Measurements from ENCODE around the gene KCNK16.
"Not testable (repeated sequence)": the region's sequence is repeated elsewhere in the genome, so short reads cannot be mapped to it uniquely, and the experiment has no call there.

Gene KCNK16

GRCh38 chr6:39287601-39288000, 34.9 kb downstream of the KCNK16 start:
- H3K27me3 ChIP-seq (ENCODE audit: control insufficient read depth, insufficient read depth, low read length), result no peaks in the 10 kb centered on the region
- H3K9ac ChIP-seq (ENCODE audit: low read depth, low read length), result no peak overlapping the region
- H3K4me3 ChIP-seq (ENCODE audit: low read length), result no peak overlapping the region
- no peaks in the 10 kb centered on the region for H3K4me1 ChIP-seq (ENCODE audit: control insufficient read depth, insufficient read depth, low read length)
- H3K9me3 ChIP-seq (replicated peaks; ENCODE audit: low read length), result no peaks in the 10 kb centered on the region
- H3K4me2 ChIP-seq (ENCODE audit: low read length), result no peak overlapping the region
- no peaks in the 10 kb centered on the region for H3K36me3 ChIP-seq (ENCODE audit: insufficient read depth, low read length)

GRCh38 chr6:39286596-39286995, 35.9 kb downstream of the KCNK16 start:
- H3K4me3 ChIP-seq (ENCODE audit: low read length); H3K27me3 ChIP-seq (ENCODE audit: control insufficient read depth, insufficient read depth, low read length); H3K4me1 ChIP-seq (ENCODE audit: control insufficient read depth, insufficient read depth, low read length); H3K9ac ChIP-seq (ENCODE audit: low read depth, low read length); H3K36me3 ChIP-seq (ENCODE audit: insufficient read depth, low read length); H3K4me2 ChIP-seq (ENCODE audit: low read length); H3K9me3 ChIP-seq (replicated peaks; ENCODE audit: low read length): not testable (repeated sequence)

GRCh38 chr6:39282774-39283173, 39.7 kb downstream of the KCNK16 start:
- H3K9me3 ChIP-seq (replicated peaks; ENCODE audit: low read length), result no peaks in the 10 kb centered on the region
- no peaks in the 10 kb centered on the region for H3K27me3 ChIP-seq (ENCODE audit: control insufficient read depth, insufficient read depth, low read length)
- H3K36me3 ChIP-seq (ENCODE audit: insufficient read depth, low read length), result no peaks in the 10 kb centered on the region
- H3K4me3 ChIP-seq (ENCODE audit: low read length), result no peak overlapping the region
- H3K9ac ChIP-seq (ENCODE audit: low read depth, low read length), result no peak overlapping the region
- H3K4me2 ChIP-seq (ENCODE audit: low read length), result no peak overlapping the region
- H3K4me1 ChIP-seq (ENCODE audit: control insufficient read depth, insufficient read depth, low read length), result no peaks in the 10 kb centered on the region

- H3K4me2 ChIP-seq (ENCODE audit: low read length), result no peak overlapping the region
- no peak overlapping the region for H3K4me3 ChIP-seq (ENCODE audit: low read length)
- H3K27me3 ChIP-seq (ENCODE audit: control insufficient read depth, insufficient read depth, low read length), result no peaks in the 10 kb centered on the region
- H3K36me3 ChIP-seq (ENCODE audit: insufficient read depth, low read length), result no peaks in the 10 kb centered on the region
- no peaks in the 10 kb centered on the region for H3K9me3 ChIP-seq (replicated peaks; ENCODE audit: low read length)
- no peak overlapping the region for H3K9ac ChIP-seq (ENCODE audit: low read depth, low read length)
- no peaks in the 10 kb centered on the region for H3K4me1 ChIP-seq (ENCODE audit: control insufficient read depth, insufficient read depth, low read length)
These were observed 41.1 kb downstream of the KCNK16 start for GRCh38 chr6:39281312-39281980.

- Histone ChIP-seq H3K4me2 (ENCODE audit: low read length) (no peak overlapping the region), H3K9ac (ENCODE audit: low read depth, low read length) (no peak overlapping the region), H3K4me3 (ENCODE audit: low read length) (no peak overlapping the region), H3K36me3 (ENCODE audit: insufficient read depth, low read length) (no peaks in the 10 kb centered on the region), H3K4me1 (ENCODE audit: control insufficient read depth, insufficient read depth, low read length) (no peaks in the 10 kb centered on the region), H3K27me3 (ENCODE audit: control insufficient read depth, insufficient read depth, low read length) (no peaks in the 10 kb centered on the region), H3K9me3 (replicated peaks; ENCODE audit: low read length) (no peaks in the 10 kb centered on the region)
These were observed 42.2 kb downstream of the KCNK16 start for GRCh38 chr6:39280247-39280731.

- Histone ChIP-seq H3K9me3 (replicated peaks; ENCODE audit: low read length) (no peaks in the 10 kb centered on the region), H3K4me2 (ENCODE audit: low read length) (no peak overlapping the region), H3K36me3 (ENCODE audit: insufficient read depth, low read length) (no peaks in the 10 kb centered on the region), H3K4me1 (ENCODE audit: control insufficient read depth, insufficient read depth, low read length) (no peaks in the 10 kb centered on the region), H3K4me3 (ENCODE audit: low read length) (no peak overlapping the region), H3K27me3 (ENCODE audit: control insufficient read depth, insufficient read depth, low read length) (no peaks in the 10 kb centered on the region), H3K9ac (ENCODE audit: low read depth, low read length) (no peak overlapping the region)
These were observed 43.0 kb downstream of the KCNK16 start for GRCh38 chr6:39279539-39279938.

- Histone ChIP-seq H3K4me3 (ENCODE audit: low read length) (no peak overlapping the region), H3K4me2 (ENCODE audit: low read length) (no peak overlapping the region), H3K4me1 (ENCODE audit: control insufficient read depth, insufficient read depth, low read length) (no peaks in the 10 kb centered on the region), H3K27me3 (ENCODE audit: control insufficient read depth, insufficient read depth, low read length) (no peaks in the 10 kb centered on the region), H3K9me3 (replicated peaks; ENCODE audit: low read length) (no peaks in the 10 kb centered on the region), H3K9ac (ENCODE audit: low read depth, low read length) (no peak overlapping the region), H3K36me3 (ENCODE audit: insufficient read depth, low read length) (no peaks in the 10 kb centered on the region)
These were observed 46.0 kb downstream of the KCNK16 start for GRCh38 chr6:39276379-39276995.

- H3K27me3 ChIP-seq (ENCODE audit: control insufficient read depth, insufficient read depth, low read length), result no peaks in the 10 kb centered on the region
- H3K4me3 ChIP-seq (ENCODE audit: low read length), result no peak overlapping the region
- H3K4me2 ChIP-seq (ENCODE audit: low read length), result no peak overlapping the region
- H3K4me1 ChIP-seq (ENCODE audit: control insufficient read depth, insufficient read depth, low read length), result no peaks in the 10 kb centered on the region
- H3K36me3 ChIP-seq (ENCODE audit: insufficient read depth, low read length), result no peaks in the 10 kb centered on the region
- no peaks in the 10 kb centered on the region for H3K9me3 ChIP-seq (replicated peaks; ENCODE audit: low read length)
- H3K9ac ChIP-seq (ENCODE audit: low read depth, low read length), result no peak overlapping the region
These were observed 47.6 kb downstream of the KCNK16 start for GRCh38 chr6:39274903-39275302.

GRCh38 chr6:39274471-39274870, 48.0 kb downstream of the KCNK16 start:
- no peak overlapping the region for H3K9ac ChIP-seq (ENCODE audit: low read depth, low read length)
- H3K4me3 ChIP-seq (ENCODE audit: low read length), result no peak overlapping the region

GRCh38 chr6:39273406-39273821, 49.1 kb downstream of the KCNK16 start:
- H3K4me3 ChIP-seq (ENCODE audit: low read length), result no peak overlapping the region
- H3K27me3 ChIP-seq (ENCODE audit: control insufficient read depth, insufficient read depth, low read length), result no peaks in the 10 kb centered on the region
- H3K9ac ChIP-seq (ENCODE audit: low read depth, low read length), result no peak overlapping the region
- no peaks in the 10 kb centered on the region for H3K4me1 ChIP-seq (ENCODE audit: control insufficient read depth, insufficient read depth, low read length)
- H3K9me3 ChIP-seq (replicated peaks; ENCODE audit: low read length), result no peaks in the 10 kb centered on the region
- H3K4me2 ChIP-seq (ENCODE audit: low read length), result no peak overlapping the region
- no peaks in the 10 kb centered on the region for H3K36me3 ChIP-seq (ENCODE audit: insufficient read depth, low read length)

More at GRCh38 chr6:39274471-39274870, 48.0 kb downstream of the KCNK16 start:
- no peaks in the 10 kb centered on the region for H3K36me3 ChIP-seq (ENCODE audit: insufficient read depth, low read length)
- no peaks in the 10 kb centered on the region for H3K9me3 ChIP-seq (replicated peaks; ENCODE audit: low read length)
- H3K4me1 ChIP-seq (ENCODE audit: control insufficient read depth, insufficient read depth, low read length), result no peaks in the 10 kb centered on the region
- no peaks in the 10 kb centered on the region for H3K27me3 ChIP-seq (ENCODE audit: control insufficient read depth, insufficient read depth, low read length)
- no peak overlapping the region for H3K4me2 ChIP-seq (ENCODE audit: low read length)

GRCh38 chr6:39269961-39270360, 52.5 kb downstream of the KCNK16 start:
- no peak overlapping the region for H3K4me2 ChIP-seq (ENCODE audit: low read length)
- H3K4me3 ChIP-seq (ENCODE audit: low read length), result no peak overlapping the region
- H3K9me3 ChIP-seq (replicated peaks; ENCODE audit: low read length), result no peaks in the 10 kb centered on the region
- H3K9ac ChIP-seq (ENCODE audit: low read depth, low read length), result no peak overlapping the region
- H3K36me3 ChIP-seq (ENCODE audit: insufficient read depth, low read length), result no peaks in the 10 kb centered on the region
- H3K27me3 ChIP-seq (ENCODE audit: control insufficient read depth, insufficient read depth, low read length), result no peaks in the 10 kb centered on the region
- no peaks in the 10 kb centered on the region for H3K4me1 ChIP-seq (ENCODE audit: control insufficient read depth, insufficient read depth, low read length)

GRCh38 chr6:39268721-39269120, 53.8 kb downstream of the KCNK16 start:
- Histone ChIP-seq H3K4me3 (ENCODE audit: low read length) (no peak overlapping the region), H3K9me3 (replicated peaks; ENCODE audit: low read length) (no peaks in the 10 kb centered on the region), H3K9ac (ENCODE audit: low read depth, low read length) (no peak overlapping the region), H3K4me1 (ENCODE audit: control insufficient read depth, insufficient read depth, low read length) (no peaks in the 10 kb centered on the region), H3K36me3 (ENCODE audit: insufficient read depth, low read length) (no peaks in the 10 kb centered on the region), H3K27me3 (ENCODE audit: control insufficient read depth, insufficient read depth, low read length) (no peaks in the 10 kb centered on the region), H3K4me2 (ENCODE audit: low read length) (no peak overlapping the region)
